Stimulated activated CD4-positive, alpha-beta T cell treated with anti-CD3 and anti-CD28 coated beads, Interleukin-4, amount 100 ng/mL, for 48 hours (primary cell): ENCODE data around the gene PLSCR1.
"Not testable (repeated sequence)": the region's sequence is repeated elsewhere in the genome, so short reads cannot be mapped to it uniquely, and the experiment has no call there.

Source experiments
- DNase-seq, 2 donors: peaks; one replicate each; pipeline ENCODE4 v3.0.0-alpha.2; 2020; ENCODE audit warnings: low read depth in 2 of 2

Gene PLSCR1

DNA sequence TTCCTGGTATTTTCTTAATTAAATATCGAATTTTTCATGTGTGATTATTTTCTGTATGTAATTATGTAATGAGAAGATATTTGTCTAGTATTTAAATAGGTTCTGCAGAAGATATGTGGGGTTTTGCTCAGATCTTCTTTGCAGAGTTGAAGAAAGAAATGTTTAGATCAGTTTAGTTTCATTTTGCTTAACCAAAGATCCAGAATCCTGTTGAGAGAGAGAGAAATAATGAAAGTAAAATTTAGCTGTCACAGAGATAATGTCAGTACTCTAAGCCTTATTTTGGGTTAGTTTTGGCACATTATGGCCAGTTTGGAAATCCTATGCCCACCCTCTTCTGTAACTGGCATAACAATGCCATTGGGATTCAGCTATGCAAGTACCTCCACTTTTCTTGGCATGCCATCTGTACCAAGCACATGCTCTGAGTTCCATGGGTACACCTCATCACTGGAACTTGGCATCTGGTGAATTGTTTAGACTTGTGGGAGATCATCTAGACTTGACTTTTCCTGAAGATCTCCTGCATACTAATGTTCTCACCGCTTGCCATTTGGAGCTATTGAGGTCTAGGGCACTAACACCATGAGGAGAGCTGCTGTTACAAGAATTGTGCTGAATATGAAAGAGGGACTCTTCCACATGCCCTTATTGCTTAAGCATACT is 30.9 kb downstream of the PLSCR1 start:
- no peak for DNase-seq

DNA sequence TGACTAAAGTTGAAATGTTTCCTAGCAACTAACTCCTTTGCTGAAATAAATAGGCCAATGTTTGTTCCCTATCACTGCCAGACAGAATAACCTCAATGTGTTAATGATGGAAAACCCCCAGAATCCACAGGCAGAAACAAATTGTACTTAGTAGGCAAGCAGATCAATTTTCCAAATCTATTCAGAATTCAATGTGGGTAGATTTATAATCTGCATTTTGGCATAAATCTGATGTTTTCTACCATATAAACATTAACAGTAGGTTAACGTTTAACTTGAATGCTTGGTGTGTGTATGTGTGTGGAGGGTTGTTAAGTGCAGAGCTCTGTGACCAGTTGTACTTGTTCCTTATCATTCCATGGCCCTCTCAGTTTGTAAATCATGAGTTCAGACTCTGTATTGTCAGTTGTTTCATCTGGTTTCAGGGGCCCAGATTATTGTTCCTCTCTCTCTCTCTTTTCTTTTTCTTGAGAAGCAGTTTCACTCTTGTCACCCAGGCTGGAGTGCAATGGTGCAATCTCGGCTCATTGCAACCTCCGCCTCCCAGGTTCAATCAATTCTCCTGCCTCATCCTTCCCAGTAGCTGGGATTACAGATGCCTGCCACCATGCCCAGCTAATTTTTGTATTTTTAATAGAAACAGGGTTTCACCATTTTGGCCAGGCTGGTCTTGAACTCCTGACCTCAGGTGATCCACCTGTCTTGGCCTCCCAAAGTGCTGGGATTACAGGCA is 32.8 kb downstream of the PLSCR1 start:
- DNase-seq = no peak

- no peak for DNase-seq
These were observed 36.9 kb downstream of the PLSCR1 start for GRCh38 chr3:146507331-146508120.

GRCh38 chr3:146505516-146505915 is 38.9 kb downstream of the PLSCR1 start:
- no peak for DNase-seq

- no peak for DNase-seq
These were observed 39.8 kb downstream of the PLSCR1 start for GRCh38 chr3:146504498-146505197.

- DNase-seq = peak in 1 of 2 donors; percentile 9
These were observed 40.8 kb downstream of the PLSCR1 start for GRCh38 chr3:146503461-146504202.

DNA sequence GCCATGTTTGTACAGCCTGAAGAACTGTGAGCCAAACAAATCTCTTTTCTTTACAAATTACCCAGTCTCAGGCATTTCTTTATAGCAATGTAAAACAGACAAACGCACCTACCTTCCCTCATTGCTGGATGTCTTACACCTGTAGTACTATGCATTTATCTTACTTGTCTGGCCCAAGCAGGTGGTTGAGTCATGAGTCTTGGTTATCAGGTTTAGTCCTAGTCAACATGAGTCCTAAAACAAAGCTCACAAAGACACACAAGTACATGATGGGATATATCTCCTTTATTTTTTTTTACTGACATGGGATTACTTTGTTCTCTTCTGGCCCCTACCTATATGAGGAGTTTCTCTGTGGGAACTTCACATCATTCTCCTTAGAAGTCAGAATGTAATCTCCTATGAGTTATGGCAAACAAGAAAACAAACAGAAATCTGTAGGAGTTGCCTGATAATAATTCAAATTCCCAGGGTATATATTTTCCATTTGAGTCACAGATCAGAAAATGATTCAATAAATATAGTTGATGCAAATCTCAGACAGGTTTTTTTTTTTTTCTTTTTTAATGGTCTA is 41.4 kb downstream of the PLSCR1 start:
- no peak for DNase-seq

DNA sequence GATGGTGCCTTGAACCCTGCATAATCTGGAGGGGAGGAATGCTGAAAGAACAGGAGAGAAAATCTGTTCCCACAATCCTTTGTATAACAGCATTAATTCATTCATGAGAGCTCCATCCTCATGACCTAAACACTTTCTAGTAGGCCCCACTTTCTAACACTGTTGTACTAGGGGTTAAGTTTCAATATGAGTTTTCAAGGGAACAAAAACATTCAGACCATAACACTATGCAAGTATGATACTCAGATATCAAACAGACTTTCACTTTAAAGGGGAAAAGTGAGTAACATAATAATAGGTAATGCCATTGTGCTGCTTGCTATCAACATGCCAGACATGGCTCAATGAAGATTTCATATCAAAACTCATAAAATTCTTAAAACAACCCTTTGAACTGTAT is 42.7 kb downstream of the PLSCR1 start:
- DNase-seq = no peak

- no peak for DNase-seq
These were observed 44.7 kb downstream of the PLSCR1 start for GRCh38 chr3:146499701-146500100.

DNA sequence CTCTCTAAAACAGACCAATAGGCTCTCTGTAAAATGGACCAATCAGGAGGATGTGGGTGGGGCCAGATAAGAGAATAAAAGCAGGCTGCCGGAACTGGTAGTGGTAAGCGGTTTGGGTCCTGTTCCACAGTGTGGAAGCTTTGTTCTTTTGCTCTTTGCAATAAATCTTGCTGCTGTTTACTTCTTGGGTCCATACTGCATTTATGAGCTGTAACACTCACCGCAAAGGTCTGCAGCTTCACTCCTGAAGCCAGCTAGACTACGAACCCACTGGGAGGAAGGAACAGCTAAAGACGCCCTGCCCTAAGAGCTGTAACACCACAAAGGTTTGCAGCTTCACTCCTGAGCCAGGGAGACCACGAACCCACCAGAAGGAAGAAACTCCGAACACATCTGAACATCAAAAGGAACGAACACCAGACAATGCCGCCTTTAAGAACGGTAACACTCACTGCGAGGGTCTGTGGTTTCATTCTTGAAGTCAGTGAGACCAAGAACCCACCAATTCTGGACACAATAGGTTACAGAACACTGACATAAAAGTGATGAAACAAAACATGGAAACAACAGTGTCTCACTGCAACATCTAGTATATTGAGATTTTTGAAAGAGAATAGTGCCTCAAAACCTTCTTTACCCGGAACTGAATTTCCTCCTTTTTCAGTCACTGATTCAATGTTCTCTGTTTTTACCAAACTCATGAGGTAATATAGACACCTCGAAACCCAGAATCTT is 46.2 kb downstream of the PLSCR1 start:
- DNase-seq = peak in 1 of 2 donors; percentile 22

GRCh38 chr3:146497145-146497843 is 47.1 kb downstream of the PLSCR1 start:
- DNase-seq = not testable (repeated sequence)

DNA sequence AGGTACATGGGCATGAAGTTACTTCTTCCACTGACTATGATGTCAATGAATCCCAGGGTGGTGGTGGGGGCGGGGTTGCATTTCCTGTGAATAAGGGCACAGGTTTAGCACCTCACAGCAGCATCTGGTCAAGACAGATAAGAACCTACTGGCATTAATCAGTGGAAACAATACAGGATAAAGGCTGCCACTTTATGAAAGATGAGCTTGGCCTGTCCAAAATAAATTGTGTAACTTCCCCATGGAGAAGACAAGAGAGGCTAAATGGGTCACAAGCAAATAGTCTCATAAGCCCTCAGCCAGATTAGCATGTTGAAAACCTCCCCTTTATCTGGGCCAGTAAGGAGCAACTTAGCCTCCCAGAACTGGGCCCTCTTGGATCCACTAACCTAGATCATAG is 47.7 kb downstream of the PLSCR1 start:
- no peak for DNase-seq

- DNase-seq = no peak
These were observed 48.2 kb downstream of the PLSCR1 start for GRCh38 chr3:146496251-146496650.

DNA sequence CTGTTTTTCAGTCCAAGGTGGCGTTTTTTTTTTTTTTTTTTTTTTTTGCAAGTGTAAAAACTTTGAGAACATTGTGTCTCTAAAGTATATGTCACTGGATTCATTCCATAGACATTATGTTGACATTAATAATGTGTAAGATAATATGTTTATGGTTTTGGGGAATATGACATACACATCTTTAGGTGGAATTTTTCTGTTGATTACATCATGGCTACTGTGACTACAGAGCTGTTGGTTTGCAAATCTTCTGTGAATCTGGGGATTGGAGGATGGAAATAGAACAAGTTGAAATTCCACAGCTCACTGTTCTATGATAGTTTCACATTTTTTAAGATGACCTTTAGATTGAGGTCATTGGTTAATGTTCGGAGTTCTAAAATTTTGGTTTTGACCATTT is 50.6 kb downstream of the PLSCR1 start:
- no peak for DNase-seq

DNA sequence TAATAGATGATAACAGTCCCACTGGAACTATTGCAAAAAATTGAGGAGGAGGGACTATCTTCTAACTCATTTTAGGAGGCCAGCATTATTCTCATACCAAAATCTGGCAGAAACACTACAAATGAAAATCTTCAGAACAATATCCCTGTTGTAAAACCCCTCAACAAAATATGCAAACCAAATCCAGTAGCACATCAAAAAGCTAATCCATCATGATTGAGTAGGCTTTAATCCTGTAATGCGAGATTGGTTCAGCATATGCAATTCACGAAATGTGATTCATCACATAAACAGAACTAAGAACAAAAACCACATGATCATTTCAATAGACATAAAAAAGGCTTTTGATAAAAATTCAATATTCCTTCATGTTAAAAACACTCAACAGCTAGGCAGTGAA is 51.2 kb downstream of the PLSCR1 start:
- DNase-seq = no peak

- DNase-seq = no peak
These were observed 53.1 kb downstream of the PLSCR1 start for GRCh38 chr3:146491303-146491702.

DNA sequence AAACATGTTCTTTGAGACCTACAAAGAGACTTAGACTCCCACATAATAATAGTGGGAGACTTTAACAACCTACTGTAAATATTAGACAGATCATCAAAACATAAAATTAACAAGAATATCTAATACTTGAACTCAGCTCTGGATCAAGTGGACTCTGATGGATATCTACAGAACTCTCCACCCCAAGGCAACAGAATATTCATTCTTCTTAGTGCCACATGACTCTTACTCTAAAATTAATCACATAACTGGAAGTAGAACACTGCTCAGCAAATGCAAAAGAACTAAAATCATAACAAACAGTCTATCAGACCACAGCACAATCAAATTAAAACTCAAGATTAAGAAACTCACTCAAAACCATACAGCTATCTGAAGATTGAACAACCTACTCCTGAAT is 59.1 kb downstream of the PLSCR1 start:
- no peak for DNase-seq

DNA sequence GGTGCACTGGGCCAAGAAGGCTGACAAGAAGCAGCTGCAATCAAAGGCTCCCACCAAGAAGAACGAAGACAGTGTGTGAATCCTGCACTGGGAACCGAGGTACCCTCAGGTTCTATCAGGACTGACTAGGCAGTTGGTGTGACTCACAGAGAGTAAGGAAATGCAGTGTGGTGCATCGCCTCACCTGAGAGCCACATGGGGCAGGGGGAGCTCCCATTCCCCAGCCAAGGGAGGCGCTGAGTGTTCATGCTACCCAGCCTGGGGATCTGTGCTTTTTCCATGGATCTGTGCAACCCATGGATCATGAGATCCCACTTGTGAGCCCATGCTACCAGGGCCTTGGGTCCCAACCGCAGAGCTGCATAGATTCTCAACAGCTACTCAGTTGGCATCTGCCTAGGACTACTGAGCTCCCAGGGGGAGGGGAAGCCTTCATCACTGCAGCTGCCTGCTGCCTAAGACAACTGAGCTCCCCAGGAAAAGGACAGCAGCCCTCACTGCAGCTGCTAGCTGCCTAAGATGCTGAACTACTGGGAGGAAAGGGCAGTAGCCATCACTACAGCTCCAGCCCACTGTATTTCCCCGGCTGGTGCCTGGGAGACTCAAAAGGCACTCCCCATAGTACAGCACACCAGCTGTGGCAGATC is 68.2 kb downstream of the PLSCR1 start:
- DNase-seq = no peak

GRCh38 chr3:146474976-146475375 is 69.4 kb downstream of the PLSCR1 start:
- not testable (repeated sequence) for DNase-seq
